ENCODE measurements around the gene CORO6.

GRCh38 chr17:29645515-29646051, 22.9 kb upstream of the CORO6 start:
- no peak for TF ChIP-seq CTCF (IDR thresholded peaks at IDR 0.05; ENCODE audit: low read length)
- no peak for TF ChIP-seq EZH2phosphoT487 (IDR thresholded peaks at IDR 0.05; ENCODE audit: low read length)
